LNCAP (cell line): Measurements from ENCODE around the gene MYBPHL.

ENCODE experiments used
- TF ChIP-seq, protein P1 (sequence below): fragments of 450-650 bp; IDR thresholded peaks from 2 replicates; pipeline ENCODE4 v1.5.1; 2017; ENCODE audit warnings: mild to moderate bottlenecking

MYBPHL gene

GRCh38 chr1:109296782-109297181 lies 10.0 kb downstream of the MYBPHL start:
- TF ChIP-seq, protein P1, sequence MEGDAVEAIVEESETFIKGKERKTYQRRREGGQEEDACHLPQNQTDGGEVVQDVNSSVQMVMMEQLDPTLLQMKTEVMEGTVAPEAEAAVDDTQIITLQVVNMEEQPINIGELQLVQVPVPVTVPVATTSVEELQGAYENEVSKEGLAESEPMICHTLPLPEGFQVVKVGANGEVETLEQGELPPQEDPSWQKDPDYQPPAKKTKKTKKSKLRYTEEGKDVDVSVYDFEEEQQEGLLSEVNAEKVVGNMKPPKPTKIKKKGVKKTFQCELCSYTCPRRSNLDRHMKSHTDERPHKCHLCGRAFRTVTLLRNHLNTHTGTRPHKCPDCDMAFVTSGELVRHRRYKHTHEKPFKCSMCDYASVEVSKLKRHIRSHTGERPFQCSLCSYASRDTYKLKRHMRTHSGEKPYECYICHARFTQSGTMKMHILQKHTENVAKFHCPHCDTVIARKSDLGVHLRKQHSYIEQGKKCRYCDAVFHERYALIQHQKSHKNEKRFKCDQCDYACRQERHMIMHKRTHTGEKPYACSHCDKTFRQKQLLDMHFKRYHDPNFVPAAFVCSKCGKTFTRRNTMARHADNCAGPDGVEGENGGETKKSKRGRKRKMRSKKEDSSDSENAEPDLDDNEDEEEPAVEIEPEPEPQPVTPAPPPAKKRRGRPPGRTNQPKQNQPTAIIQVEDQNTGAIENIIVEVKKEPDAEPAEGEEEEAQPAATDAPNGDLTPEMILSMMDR = no peak

DNA sequence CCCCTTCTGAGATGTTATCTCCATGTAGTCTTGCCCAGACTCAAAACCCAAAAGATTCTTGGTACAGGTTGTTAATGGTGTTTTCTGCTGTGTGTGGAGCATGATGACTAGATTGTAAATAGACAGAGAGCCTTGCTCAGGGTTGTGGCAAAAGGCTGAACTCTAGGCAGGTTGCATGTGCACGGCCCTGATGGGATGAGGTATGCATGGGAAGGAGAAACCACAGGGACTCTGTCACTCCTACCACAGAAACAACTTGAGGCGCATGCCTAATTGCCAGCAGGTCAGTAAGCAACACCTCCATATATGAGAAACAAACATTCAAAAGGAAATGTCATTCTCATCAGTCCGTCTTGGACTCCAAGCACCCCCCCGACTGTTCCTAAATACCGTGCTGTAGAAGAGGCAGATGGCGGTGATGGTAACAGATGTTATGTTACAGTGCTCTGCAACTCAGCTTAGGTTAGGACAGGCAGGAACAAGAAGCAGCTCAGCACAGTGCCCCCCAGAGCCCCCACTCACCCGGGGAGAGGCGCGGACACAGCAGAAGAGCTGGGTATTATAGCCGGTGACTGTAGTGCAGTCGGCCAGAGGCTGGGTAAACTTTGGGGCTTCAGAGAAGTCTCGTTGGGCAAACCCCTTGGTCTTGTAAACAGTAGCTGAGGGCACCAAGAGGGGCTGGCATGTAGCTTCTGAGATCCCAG lies 10.9 kb downstream of the MYBPHL start:
- TF ChIP-seq, protein P1 = no peak

- TF ChIP-seq, protein P1 = no peak
Measured at GRCh38 chr1:109294481-109294880, 12.3 kb downstream of the MYBPHL start.

DNA sequence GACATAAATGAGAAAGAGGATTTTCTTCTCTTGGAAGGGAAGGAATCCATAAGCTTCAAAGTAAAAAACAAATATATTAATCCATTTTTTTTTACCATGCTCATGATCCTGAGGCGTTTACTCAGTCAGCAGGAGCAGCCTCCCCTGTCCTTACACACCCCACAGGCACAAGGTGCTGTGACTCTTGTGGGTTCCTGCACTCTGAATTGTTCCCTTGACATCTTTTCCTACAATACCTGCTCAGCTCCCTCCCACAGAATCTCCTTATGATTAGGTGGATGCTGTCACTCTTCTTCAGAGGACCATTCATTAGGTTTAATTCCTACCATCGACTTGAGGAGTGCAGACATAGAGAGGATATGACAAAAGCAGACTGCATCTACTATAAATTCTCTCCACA lies 13.8 kb downstream of the MYBPHL start:
- TF ChIP-seq, protein P1 = no peak

DNA sequence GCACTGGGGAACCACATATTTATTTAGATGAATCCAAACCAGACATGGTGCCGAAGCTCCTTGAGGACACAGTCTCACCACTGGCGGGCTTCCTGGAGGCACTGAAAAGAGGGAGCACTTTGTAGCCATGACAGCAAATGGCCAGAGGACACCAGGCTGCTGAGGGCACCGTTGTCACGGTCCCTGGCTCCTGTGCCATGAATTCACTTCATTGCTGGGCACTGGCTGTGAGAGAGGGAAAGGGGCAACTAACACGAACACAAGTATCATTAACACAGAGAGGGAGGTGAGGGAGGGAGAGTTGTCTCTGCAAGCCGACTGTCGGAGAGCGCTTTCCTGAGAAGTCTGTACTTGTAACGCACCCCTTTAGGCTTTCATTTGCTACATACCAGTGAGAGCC lies 14.4 kb downstream of the MYBPHL start:
- TF ChIP-seq, protein P1 = no peak

DNA sequence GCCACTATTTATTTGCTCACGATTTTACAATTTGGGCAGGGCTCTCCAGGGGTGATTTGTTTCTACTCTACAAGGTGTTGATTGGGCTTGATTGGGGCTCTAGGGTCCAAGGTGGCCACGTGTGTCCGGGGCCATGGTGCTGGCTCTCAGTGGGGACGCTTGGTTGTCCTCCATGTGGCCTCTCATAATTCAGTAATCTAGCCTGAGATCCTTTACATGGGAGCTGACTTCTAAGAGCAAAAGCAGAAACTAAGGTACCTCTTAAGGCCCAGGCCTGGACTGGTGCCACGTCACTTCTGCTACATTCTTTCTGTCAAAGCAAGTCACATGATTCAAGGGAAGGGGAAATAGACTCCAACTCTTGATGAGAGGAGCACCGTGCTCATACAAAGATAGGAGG lies 15.8 kb downstream of the MYBPHL start:
- TF ChIP-seq, protein P1 = no peak

GRCh38 chr1:109290137-109290536 lies 16.7 kb downstream of the MYBPHL start:
- TF ChIP-seq, protein P1 = no peak
